Tibial nerve (tissue), 4 donors: Measurements from ENCODE around the gene HS3ST6. TPM values are rescaled to one million over a fixed set of nuclear protein-coding genes. Genes with fewer than 3 reads are reported as not detected.

Experiments
- DNase-seq, 2 donors: peaks; one replicate each; pipeline ENCODE4 v3.0.0-alpha.2; 2019; ENCODE audit warnings: low spot score in 2 of 2
- H3K27ac ChIP-seq, 4 donors: fragments of 200-600 bp; sonication (generic) in 3 of 4; one replicate each; pipeline ENCODE4 v1.5.1; 2017 to 2019; ENCODE audit warnings: mild to moderate bottlenecking in 1 of 4
- H3K27me3 ChIP-seq, 2 donors: fragments of 200-600 bp; sonication (generic) in 1 of 2; one replicate each; pipeline versions ENCODE4 v1.5.1 to v1.6.0; 2017 to 2019
- H3K36me3 ChIP-seq, 3 donors: fragments of 200-600 bp; sonication (generic); one replicate each; pipeline ENCODE4 v1.5.1; 2018 to 2019
- H3K4me1 ChIP-seq, 4 donors: fragments of 200-600 bp; sonication (generic) in 3 of 4; one replicate each; pipeline ENCODE4 v1.5.1; 2017 to 2019
- H3K4me3 ChIP-seq, 4 donors: fragments of 200-600 bp; sonication (generic) in 3 of 4; one replicate each; pipeline ENCODE4 v1.5.1; 2017 to 2019; ENCODE audit warnings: mild to moderate bottlenecking in 1 of 4, moderate library complexity in 1 of 4
- H3K9me3 ChIP-seq, 4 donors: fragments of 200-600 bp; sonication (generic) in 3 of 4; one replicate each; pipeline ENCODE4 v1.5.1; 2017 to 2019
- EP300 ChIP-seq, 2 donors: sonication (generic); formaldehyde crosslinking; IDR thresholded peaks; one replicate each; pipeline ENCODE4 v1.6.1; 2017; ENCODE audit warnings: antibody characterized with exemption in 2 of 2, mild to moderate bottlenecking in 1 of 2
- POLR2A ChIP-seq, 2 donors: fragments of 450-650 bp; IDR thresholded peaks; one replicate each; pipeline ENCODE4 v1.6.1; 2017; ENCODE audit warnings: antibody characterized with exemption in 2 of 2, mild to moderate bottlenecking in 2 of 2, moderate library complexity in 2 of 2
- WGBS, 2 donors: methylation state at CpG; one replicate each; pipeline ENCODE4 v1.1.5; 2018; 5-methylcytosine and 5-hydroxymethylcytosine counted together
- total RNA-seq, 4 donors: library from RNA; depleted of rRNA; stranded (reverse); fragments of >200 nt; gene quantifications; one replicate each; pipeline ENCODE4 v1.1.0, GENCODE V29; 2016
- TF ChIP-seq, protein P1 (sequence below), 5 experiments: fragments of 200-600 bp in 3 of 5; fragments of 450-650 bp in 2 of 5; sonication (generic) in 3 of 5; IDR thresholded peaks; one replicate each; pipeline ENCODE4 v1.5.1; 2016 to 2019; ENCODE audit warnings: antibody characterized with exemption in 5 of 5, mild to moderate bottlenecking in 3 of 5, moderate library complexity in 2 of 5

Gene HS3ST6
- total RNA-seq, 4 donors from 2014 or later, result not detected

DNA sequence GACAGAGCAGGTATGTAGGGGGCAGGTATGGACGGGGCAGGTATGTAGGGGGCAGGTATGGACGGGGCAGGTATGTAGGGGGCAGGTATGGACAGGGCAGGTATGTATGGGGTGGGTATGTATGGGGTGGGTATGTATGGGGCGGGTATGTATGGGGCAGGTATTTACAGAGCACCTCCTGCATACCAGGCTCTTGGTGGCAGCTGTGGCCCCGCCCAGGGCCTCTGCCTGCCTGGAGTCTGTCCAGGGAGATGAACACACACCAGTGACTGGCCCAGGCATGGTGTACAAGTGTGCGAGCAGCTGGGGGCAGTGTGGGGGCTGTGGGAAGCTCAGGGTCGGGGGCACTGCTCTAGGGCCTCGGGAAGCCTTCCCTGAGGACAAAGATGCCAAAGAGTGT, 31.8 kb upstream of the HS3ST6 start:
- no peak for DNase-seq
- no peak overlapping the region for H3K27ac ChIP-seq
- H3K27me3 ChIP-seq, result no peaks in the 10 kb centered on the region
- no peaks in the 10 kb centered on the region for H3K36me3 ChIP-seq
- no peaks in the 10 kb centered on the region for H3K9me3 ChIP-seq
- no peaks in the 10 kb centered on the region for H3K4me1 ChIP-seq
- no peak overlapping the region for H3K4me3 ChIP-seq
- TF ChIP-seq POLR2A (IDR thresholded peaks at IDR 0.05) (no peak), EP300 (IDR thresholded peaks at IDR 0.05) (no peak)
- TF ChIP-seq, protein P1, sequence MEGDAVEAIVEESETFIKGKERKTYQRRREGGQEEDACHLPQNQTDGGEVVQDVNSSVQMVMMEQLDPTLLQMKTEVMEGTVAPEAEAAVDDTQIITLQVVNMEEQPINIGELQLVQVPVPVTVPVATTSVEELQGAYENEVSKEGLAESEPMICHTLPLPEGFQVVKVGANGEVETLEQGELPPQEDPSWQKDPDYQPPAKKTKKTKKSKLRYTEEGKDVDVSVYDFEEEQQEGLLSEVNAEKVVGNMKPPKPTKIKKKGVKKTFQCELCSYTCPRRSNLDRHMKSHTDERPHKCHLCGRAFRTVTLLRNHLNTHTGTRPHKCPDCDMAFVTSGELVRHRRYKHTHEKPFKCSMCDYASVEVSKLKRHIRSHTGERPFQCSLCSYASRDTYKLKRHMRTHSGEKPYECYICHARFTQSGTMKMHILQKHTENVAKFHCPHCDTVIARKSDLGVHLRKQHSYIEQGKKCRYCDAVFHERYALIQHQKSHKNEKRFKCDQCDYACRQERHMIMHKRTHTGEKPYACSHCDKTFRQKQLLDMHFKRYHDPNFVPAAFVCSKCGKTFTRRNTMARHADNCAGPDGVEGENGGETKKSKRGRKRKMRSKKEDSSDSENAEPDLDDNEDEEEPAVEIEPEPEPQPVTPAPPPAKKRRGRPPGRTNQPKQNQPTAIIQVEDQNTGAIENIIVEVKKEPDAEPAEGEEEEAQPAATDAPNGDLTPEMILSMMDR (IDR thresholded peaks at IDR 0.05), result no peak
- 55 to 61% methylated on average over 7 of the region's 7 CpGs for whole genome bisulfite sequencing, 2 donors

DNA sequence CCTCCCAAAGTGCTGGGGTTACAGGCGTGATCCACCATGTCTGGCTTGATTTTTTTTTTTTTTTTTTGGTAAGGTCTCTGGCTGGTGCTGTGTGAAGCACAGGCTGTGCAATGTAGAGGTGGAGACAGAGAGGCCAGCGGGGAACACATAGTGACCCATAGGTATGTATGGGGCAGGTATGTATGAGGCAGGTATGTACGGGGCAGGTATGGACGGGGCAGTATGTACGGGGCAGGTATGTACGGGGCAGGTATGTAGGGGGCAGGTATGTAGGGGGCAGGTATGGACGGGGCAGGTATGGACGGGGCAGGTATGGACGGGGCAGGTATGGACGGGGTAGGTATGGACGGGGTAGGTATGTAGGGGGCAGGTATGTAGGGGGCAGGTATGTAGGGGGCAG, 31.3 kb upstream of the HS3ST6 start:
- no peaks in the 10 kb centered on the region for H3K36me3 ChIP-seq
- no peak for DNase-seq
- no peak for TF ChIP-seq POLR2A (IDR thresholded peaks at IDR 0.05)
- TF ChIP-seq EP300 (IDR thresholded peaks at IDR 0.05), result no peak
- TF ChIP-seq, protein P1 (IDR thresholded peaks at IDR 0.05), result no peak
- H3K4me1 ChIP-seq, result no peaks in the 10 kb centered on the region
- no peaks in the 10 kb centered on the region for H3K9me3 ChIP-seq
- 94% methylated on average over 11 of the region's 11 CpGs for WGBS, 2 donors
- no peak overlapping the region for H3K4me3 ChIP-seq
- no peak overlapping the region for H3K27ac ChIP-seq
- H3K27me3 ChIP-seq, result no peaks in the 10 kb centered on the region

DNA sequence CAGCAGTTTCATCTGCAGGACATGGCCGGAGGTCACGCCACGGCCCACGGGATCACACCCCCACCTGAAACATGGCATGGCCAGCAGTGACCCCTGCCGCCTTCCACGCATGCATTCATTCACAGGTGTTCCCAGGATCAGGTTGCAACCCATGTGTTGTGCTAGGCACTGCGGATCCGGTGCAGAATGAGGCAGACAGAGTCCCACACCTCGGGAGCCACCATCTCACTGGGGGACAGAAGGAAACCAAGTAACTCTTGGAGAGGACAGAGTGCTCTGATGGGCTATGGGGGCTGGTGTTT, 29.1 kb upstream of the HS3ST6 start:
- Histone ChIP-seq H3K27me3 (no peaks in the 10 kb centered on the region), H3K27ac (no peak overlapping the region), H3K4me3 (no peak overlapping the region), H3K36me3 (no peaks in the 10 kb centered on the region), H3K9me3 (no peaks in the 10 kb centered on the region), H3K4me1 (peaks cover 0 to 11% (median 3%) of the 10 kb centered on the region in 4 donors)
- 89 to 92% methylated on average over 9 of the region's 9 CpGs for WGBS, 2 donors
- TF ChIP-seq, protein P1 (IDR thresholded peaks at IDR 0.05), result no peak
- no peak for DNase-seq

DNA sequence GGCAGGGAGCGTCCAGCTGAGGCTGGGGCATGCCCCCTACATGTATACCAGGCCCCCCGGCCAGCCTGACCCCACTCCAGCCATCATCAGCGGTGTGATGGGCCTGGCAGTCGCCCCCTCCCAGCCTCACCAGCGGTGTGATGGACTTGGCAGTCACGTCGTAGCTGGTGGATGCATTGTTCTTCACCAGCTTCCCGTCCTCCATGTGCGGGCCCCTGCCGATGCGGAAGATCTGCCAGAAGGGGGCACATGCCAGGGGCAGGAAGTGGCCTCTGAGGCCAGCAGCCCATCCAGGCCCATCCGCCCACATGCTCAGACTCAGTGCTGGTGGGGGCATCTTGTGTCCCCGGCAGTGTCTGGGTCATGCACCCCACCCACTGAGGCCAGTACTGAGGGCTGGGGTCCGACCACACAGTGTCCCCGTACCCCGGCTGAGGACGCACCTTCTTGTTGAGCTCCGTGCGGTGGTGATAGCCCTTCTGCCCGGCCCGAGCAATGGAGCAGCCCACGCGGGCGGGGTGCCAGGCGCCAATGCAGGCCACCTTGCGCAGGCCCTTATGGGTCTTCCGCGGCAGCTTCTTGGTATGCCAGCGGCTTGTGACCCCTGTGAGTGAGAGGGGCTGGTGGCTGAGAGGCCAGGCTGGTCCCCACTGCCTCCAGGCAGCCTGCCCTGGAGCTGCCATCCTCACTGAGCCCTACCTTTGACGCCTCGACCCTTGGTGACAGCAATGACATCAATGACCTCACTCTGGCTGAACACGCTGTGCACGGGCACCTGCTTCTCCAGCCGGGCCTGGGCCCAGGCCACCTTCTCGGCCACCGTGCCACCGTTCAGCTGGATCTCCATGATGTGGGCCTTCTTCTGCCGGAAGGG, 28.5 kb upstream of the HS3ST6 start:
- no peak for DNase-seq
- Histone ChIP-seq H3K9me3 (no peaks in the 10 kb centered on the region), H3K27me3 (no peaks in the 10 kb centered on the region), H3K27ac (no peak overlapping the region), H3K4me3 (no peak overlapping the region), H3K4me1 (peaks cover 0 to 17% (median 9%) of the 10 kb centered on the region in 4 donors), H3K36me3 (no peaks in the 10 kb centered on the region)
- 71 to 80% methylated on average over 27 to 37 of the region's 38 CpGs for WGBS, 2 donors
- TF ChIP-seq POLR2A (IDR thresholded peaks at IDR 0.05) (no peak), EP300 (IDR thresholded peaks at IDR 0.05) (no peak)
- TF ChIP-seq, protein P1 (IDR thresholded peaks at IDR 0.05), result no peak

DNA sequence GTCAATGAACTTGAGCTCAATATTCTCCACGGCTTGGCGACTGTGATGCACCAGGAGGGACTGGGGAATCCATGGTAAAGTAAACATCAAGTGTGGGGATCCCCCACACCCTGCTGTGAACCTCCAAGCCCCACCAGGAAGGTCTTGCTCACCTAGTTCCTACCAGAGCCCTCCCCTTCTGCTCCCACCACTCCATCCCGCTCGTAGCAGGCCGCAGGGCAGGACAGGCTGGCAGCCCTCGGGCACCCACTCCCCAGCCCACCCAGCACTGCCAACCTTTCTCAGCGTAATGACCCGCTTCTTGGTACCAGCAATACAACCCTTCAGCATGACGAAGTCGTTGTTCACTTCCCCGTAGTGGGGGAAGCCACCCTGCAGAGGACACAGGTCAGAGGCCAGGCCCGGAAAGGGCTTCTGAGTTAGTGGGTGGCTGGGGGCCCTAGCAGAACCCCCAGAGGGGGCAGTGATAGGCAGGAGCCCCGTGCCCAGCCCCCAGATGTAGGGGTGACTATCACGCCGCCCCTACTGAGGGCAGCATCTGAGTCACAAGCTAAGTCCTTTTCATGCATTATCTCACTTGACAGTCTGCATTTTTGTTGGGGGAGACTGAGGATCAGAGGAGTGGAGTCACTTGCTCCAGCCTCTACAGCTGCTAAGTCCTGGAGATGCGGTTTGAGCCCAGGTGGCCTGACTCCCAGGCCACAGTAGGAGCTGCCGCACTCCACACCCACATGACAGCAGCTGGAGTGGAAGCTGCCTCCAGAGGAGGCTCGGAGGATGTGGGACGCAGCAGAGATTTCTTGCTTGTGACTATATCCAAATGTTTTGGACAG, 27.6 kb upstream of the HS3ST6 start:
- no peak overlapping the region for H3K4me3 ChIP-seq
- peaks cover 0 to 20% (median 10%) of the 10 kb centered on the region in 4 donors for H3K4me1 ChIP-seq
- H3K27ac ChIP-seq, result no peak overlapping the region
- TF ChIP-seq POLR2A (IDR thresholded peaks at IDR 0.05) (no peak), EP300 (IDR thresholded peaks at IDR 0.05) (no peak)
- TF ChIP-seq, protein P1 (IDR thresholded peaks at IDR 0.05), result no peak
- 84 to 86% methylated on average over 15 to 18 of the region's 19 CpGs for WGBS, 2 donors
- no peak for DNase-seq
- no peaks in the 10 kb centered on the region for H3K27me3 ChIP-seq
- H3K9me3 ChIP-seq, result no peaks in the 10 kb centered on the region
- peaks cover 0 to 7% (median 0%) of the 10 kb centered on the region in 3 donors for H3K36me3 ChIP-seq
